HepG2 (cell line): ENCODE measurements around the gene IL22RA1. TPM values are rescaled to one million over a fixed set of nuclear protein-coding genes. Genes with fewer than 3 reads are reported as not detected.

Source experiments
- AGO2 ChIP-seq: fragments of 200-400 bp; formaldehyde crosslinking; optimal IDR thresholded peaks from 2 replicates; pipeline ENCODE3; 2017; ENCODE audit warnings: mild to moderate bottlenecking, low read depth, low read length, moderate library complexity
- CHD4 ChIP-seq: fragments of 200-600 bp; sonication (generic); IDR thresholded peaks from 2 replicates; pipeline ENCODE4 v1.7.0; 2017; ENCODE audit warnings: mild to moderate bottlenecking, low read length, borderline replicate concordance
- CREB1 ChIP-seq, 2 experiments: fragments of 450-650 bp in 1 of 2; IDR thresholded peaks; 2 replicates each; pipeline ENCODE4 v1.6.1; 2016 to 2017; ENCODE audit warnings: control low read depth in 1 of 2, mild to moderate bottlenecking in 1 of 2, missing compliant biosample characterization in 1 of 2, missing genetic modification characterization in 1 of 2
- ELF3 ChIP-seq: IDR thresholded peaks from 2 replicates; pipeline ENCODE4 v1.6.1; 2016; ENCODE audit warnings: missing genetic modification reagents, missing compliant biosample characterization
- ETV5 ChIP-seq: IDR thresholded peaks from 2 replicates; pipeline ENCODE4 v1.6.1; 2018; ENCODE audit warnings: missing biosample characterization, missing genetic modification reagents, inconsistent platforms, borderline replicate concordance
- FOXP1 ChIP-seq, 2 experiments: fragments of 450-650 bp in 1 of 2; IDR thresholded peaks; 2 replicates each; pipeline ENCODE4 v1.6.1; 2017 to 2018; ENCODE audit warnings: antibody characterized with exemption in 1 of 2
- JDP2 ChIP-seq: sonication (generic); formaldehyde crosslinking; IDR thresholded peaks from 2 replicates; pipeline ENCODE4 v1.8.1; 2022; ENCODE audit warnings: missing genetic modification reagents, borderline replicate concordance
- MED1 ChIP-seq: sonication (generic); formaldehyde crosslinking; IDR thresholded peaks from 2 replicates; pipeline ENCODE4 v1.4.0; 2020; ENCODE audit warnings: missing genetic modification reagents
- MTF1 ChIP-seq: sonication (generic); formaldehyde crosslinking; IDR thresholded peaks from 2 replicates; pipeline ENCODE4 v1.5.0; 2020; ENCODE audit warnings: missing genetic modification reagents
- MXD4 ChIP-seq: IDR thresholded peaks from 2 replicates; pipeline ENCODE4 v1.6.1; 2016; ENCODE audit warnings: mild to moderate bottlenecking, missing biosample characterization, missing genetic modification reagents
- NFIB ChIP-seq: sonication (generic); formaldehyde crosslinking; IDR thresholded peaks from 2 replicates; pipeline ENCODE4 v1.9.0; 2021; ENCODE audit warnings: missing genetic modification reagents, mild to moderate bottlenecking, borderline replicate concordance
- SATB2 ChIP-seq: sonication (generic); formaldehyde crosslinking; IDR thresholded peaks from 2 replicates; pipeline ENCODE4 v1.5.0; 2020; ENCODE audit warnings: missing genetic modification reagents
- SOX5 ChIP-seq: IDR thresholded peaks from 2 replicates; pipeline ENCODE4 v1.6.1; 2016; ENCODE audit warnings: borderline replicate concordance
- TBX3 ChIP-seq: fragments of 450-650 bp; IDR thresholded peaks from 2 replicates; pipeline ENCODE4 v1.6.1; 2017; ENCODE audit warnings: antibody characterized with exemption, mild to moderate bottlenecking, inconsistent platforms, borderline replicate concordance
- ZBTB10 ChIP-seq: sonication (generic); formaldehyde crosslinking; IDR thresholded peaks from 2 replicates; pipeline ENCODE4 v1.4.0; 2020; ENCODE audit warnings: missing genetic modification reagents, borderline replicate concordance
- ZBTB7B ChIP-seq: sonication (generic); formaldehyde crosslinking; IDR thresholded peaks from 2 replicates; pipeline ENCODE4 v1.4.0; 2020; ENCODE audit warnings: missing genetic modification reagents
- ZNF510 ChIP-seq: sonication (generic); formaldehyde crosslinking; IDR thresholded peaks from 2 replicates; pipeline ENCODE4 v1.4.0; 2020; ENCODE audit warnings: low read depth, mild to moderate bottlenecking, missing genetic modification reagents
- ZSCAN12 ChIP-seq: sonication (generic); formaldehyde crosslinking; IDR thresholded peaks from 2 replicates; pipeline ENCODE4 v1.9.0; 2021; ENCODE audit warnings: mild to moderate bottlenecking, missing genetic modification reagents
- polyA plus RNA-seq, 8 experiments: library from polyadenylated mRNA; depleted of rRNA in 3 of 8; stranded (reverse) in 7 of 8; unstranded in 1 of 8; fragments of >200 nt; fragmentation: Illumina TruSeq in 4 of 8; extraction: Trizol in 4 of 8; gene quantifications; 2 replicates each; pipeline versions ENCODE4 v1.2.1 to v1.2.3, GENCODE V29; 2011 to 2016; ENCODE audit warnings: low read depth in 4 of 8, missing spikeins in 1 of 8, mixed read lengths in 1 of 8; ENCODE audit not compliant: insufficient read depth in 1 of 8
- total RNA-seq, 5 experiments: library from RNA; depleted of rRNA; stranded (reverse); fragments of >200 nt; fragmentation: Illumina TruSeq; extraction: Trizol; gene quantifications; 2 replicates each; pipeline ENCODE4 v1.2.3, GENCODE V29; 2016; ENCODE audit warnings: low read depth in 1 of 5
- TF ChIP-seq, protein P1 (sequence below): sonication (generic); formaldehyde crosslinking; IDR thresholded peaks from 2 replicates; pipeline ENCODE4 v1.4.0; 2020; ENCODE audit warnings: missing genetic modification reagents
- TF ChIP-seq, protein P2 (sequence below): sonication (generic); formaldehyde crosslinking; IDR thresholded peaks from 2 replicates; pipeline ENCODE4 v1.4.0; 2020; ENCODE audit warnings: low read depth, mild to moderate bottlenecking, missing genetic modification reagents
- TF ChIP-seq, protein P3 (sequence below): sonication (generic); formaldehyde crosslinking; IDR thresholded peaks from 2 replicates; pipeline ENCODE4 v1.4.0; 2020; ENCODE audit warnings: missing genetic modification reagents

IL22RA1 gene
- total and polyA plus RNA-seq, 2 of the 13 experiments (the other 11 are each of a cell fraction or from before 2014, with no cell fraction given), result 4.4 to 10.2 TPM

- TF ChIP-seq, protein P1, sequence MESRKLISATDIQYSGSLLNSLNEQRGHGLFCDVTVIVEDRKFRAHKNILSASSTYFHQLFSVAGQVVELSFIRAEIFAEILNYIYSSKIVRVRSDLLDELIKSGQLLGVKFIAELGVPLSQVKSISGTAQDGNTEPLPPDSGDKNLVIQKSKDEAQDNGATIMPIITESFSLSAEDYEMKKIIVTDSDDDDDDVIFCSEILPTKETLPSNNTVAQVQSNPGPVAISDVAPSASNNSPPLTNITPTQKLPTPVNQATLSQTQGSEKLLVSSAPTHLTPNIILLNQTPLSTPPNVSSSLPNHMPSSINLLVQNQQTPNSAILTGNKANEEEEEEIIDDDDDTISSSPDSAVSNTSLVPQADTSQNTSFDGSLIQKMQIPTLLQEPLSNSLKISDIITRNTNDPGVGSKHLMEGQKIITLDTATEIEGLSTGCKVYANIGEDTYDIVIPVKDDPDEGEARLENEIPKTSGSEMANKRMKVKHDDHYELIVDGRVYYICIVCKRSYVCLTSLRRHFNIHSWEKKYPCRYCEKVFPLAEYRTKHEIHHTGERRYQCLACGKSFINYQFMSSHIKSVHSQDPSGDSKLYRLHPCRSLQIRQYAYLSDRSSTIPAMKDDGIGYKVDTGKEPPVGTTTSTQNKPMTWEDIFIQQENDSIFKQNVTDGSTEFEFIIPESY (CRISPR knock-in tag), result peak; percentile 78; the same call in 1 of the 2 replicates
- TF ChIP-seq SATB2 (CRISPR knock-in tag) (no peak), SOX5 (CRISPR knock-in tag) (peak; percentile 14; the same call in 1 of the 2 replicates), ZNF510 (CRISPR knock-in tag) (no peak), MTF1 (CRISPR knock-in tag) (no peak), MXD4 (CRISPR knock-in tag) (no peak), CREB1 (IDR thresholded peaks at IDR 0.05) (no peak), CREB1 (CRISPR knock-in tag; IDR thresholded peaks at IDR 0.05) (peak; percentile 36; the same call in 1 of the 2 replicates), AGO2 (no peak), ETV5 (CRISPR knock-in tag) (0 out of 2 replicates have a peak, but pooled peaks have one; percentile 16), NFIB (CRISPR knock-in tag) (no peak), ZSCAN12 (CRISPR knock-in tag) (no peak), FOXP1 (IDR thresholded peaks at IDR 0.05) (no peak), FOXP1 (CRISPR knock-in tag; IDR thresholded peaks at IDR 0.05) (peak; percentile 63), CHD4 (no peak), ELF3 (CRISPR knock-in tag) (peak; percentile 75), ZBTB10 (CRISPR knock-in tag) (peak; percentile 68; the same call in 1 of the 2 replicates), ZBTB7B (CRISPR knock-in tag) (peak; percentile 24; the same call in 1 of the 2 replicates), JDP2 (CRISPR knock-in tag) (no peak), TBX3 (no peak), MED1 (CRISPR knock-in tag) (no peak)
- TF ChIP-seq, protein P2, sequence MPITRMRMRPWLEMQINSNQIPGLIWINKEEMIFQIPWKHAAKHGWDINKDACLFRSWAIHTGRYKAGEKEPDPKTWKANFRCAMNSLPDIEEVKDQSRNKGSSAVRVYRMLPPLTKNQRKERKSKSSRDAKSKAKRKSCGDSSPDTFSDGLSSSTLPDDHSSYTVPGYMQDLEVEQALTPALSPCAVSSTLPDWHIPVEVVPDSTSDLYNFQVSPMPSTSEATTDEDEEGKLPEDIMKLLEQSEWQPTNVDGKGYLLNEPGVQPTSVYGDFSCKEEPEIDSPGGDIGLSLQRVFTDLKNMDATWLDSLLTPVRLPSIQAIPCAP (CRISPR knock-in tag), result no peak
- TF ChIP-seq, protein P3, sequence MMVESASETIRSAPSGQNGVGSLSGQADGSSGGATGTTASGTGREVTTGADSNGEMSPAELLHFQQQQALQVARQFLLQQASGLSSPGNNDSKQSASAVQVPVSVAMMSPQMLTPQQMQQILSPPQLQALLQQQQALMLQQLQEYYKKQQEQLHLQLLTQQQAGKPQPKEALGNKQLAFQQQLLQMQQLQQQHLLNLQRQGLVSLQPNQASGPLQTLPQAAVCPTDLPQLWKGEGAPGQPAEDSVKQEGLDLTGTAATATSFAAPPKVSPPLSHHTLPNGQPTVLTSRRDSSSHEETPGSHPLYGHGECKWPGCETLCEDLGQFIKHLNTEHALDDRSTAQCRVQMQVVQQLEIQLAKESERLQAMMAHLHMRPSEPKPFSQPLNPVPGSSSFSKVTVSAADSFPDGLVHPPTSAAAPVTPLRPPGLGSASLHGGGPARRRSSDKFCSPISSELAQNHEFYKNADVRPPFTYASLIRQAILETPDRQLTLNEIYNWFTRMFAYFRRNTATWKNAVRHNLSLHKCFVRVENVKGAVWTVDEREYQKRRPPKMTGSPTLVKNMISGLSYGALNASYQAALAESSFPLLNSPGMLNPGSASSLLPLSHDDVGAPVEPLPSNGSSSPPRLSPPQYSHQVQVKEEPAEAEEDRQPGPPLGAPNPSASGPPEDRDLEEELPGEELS (CRISPR knock-in tag), result peak; percentile 53; the same call in 1 of the 2 replicates
Measured at GRCh38 chr1:24141311-24141997, 1.5 kb downstream of the IL22RA1 start (continued).
